A549 (cell line): Measurements from ENCODE around the gene GRK5. TPM values are rescaled to one million over a fixed set of nuclear protein-coding genes. Genes with fewer than 3 reads are reported as not detected.

Source experiments
- ATAC-seq, 2 experiments: fragments of 200-7000 bp in 1 of 2; fragments of >200 bp in 1 of 2; cut with Nextera tagmentation in 1 of 2; cut with Tn5 transposase in 1 of 2; 3 replicates each; pipeline versions ENCODE4 v1.8.0 to v1.9.1; 2018 to 2020; ENCODE audit warnings: mild to moderate bottlenecking in 1 of 2, moderate library complexity in 1 of 2
- CTCF ChIA-PET: fragments of 300-600 bp; sonication (Branson Sonifier 250); formaldehyde crosslinking; extraction: SDS; loops from one replicate; lab custom pipeline; 2021; ENCODE audit warnings: antibody characterized with exemption, inconsistent platforms; lab: Yijun Ruan, JAX
- POLR2A ChIA-PET: fragments of 350-600 bp; formaldehyde crosslinking; extraction: SDS; loops from one replicate; lab custom pipeline; 2021; ENCODE audit warnings: antibody characterized with exemption, inconsistent platforms; lab: Yijun Ruan, JAX
- DNase-seq, 2 experiments: peaks; one replicate each; pipeline versions ENCODE4 v3.0.0 to v3.0.0-alpha.2; 2011 to 2016; ENCODE audit warnings: low read depth in 1 of 2, low spot score in 1 of 2
- FAIRE-seq: peaks from 2 replicates; lab custom pipeline; 2011; peaks lifted over from hg19 to GRCh38; lab: Jason Lieb, UNC
- H3K27ac ChIP-seq, 2 experiments: fragments of >200 bp; sonication (Bioruptor Twin); formaldehyde crosslinking; 3 replicates each; pipeline ENCODE4 v1.5.1; 2016 to 2017
- H3K4me1 ChIP-seq: fragments of >200 bp; sonication (Bioruptor Twin); formaldehyde crosslinking; 3 replicates; pipeline ENCODE4 v1.6.1; 2016
- H3K4me2 ChIP-seq: fragments of >200 bp; sonication (Bioruptor Twin); formaldehyde crosslinking; 3 replicates; pipeline ENCODE4 v1.6.1; 2016
- H3K4me3 ChIP-seq: fragments of >200 bp; sonication (Bioruptor Twin); formaldehyde crosslinking; 3 replicates; pipeline ENCODE4 v1.5.1; 2016
- H3K9me3 ChIP-seq: fragments of >200 bp; sonication (Bioruptor Twin); formaldehyde crosslinking; 3 replicates; pipeline ENCODE4 v1.6.1; 2016
- BHLHE40 ChIP-seq: IDR thresholded peaks from 2 replicates; pipeline ENCODE4 v1.6.1; 2012; ENCODE audit warnings: low read depth, low read length, inconsistent platforms
- CBX2 ChIP-seq: fragments of 200-600 bp; sonication (generic); IDR thresholded peaks from 2 replicates; pipeline ENCODE4 v1.6.1; 2016; ENCODE audit warnings: low read depth, mild to moderate bottlenecking, borderline replicate concordance
- ESRRA ChIP-seq: fragments of 150-350 bp; IDR thresholded peaks from 2 replicates; pipeline ENCODE4 v1.6.1; 2014; ENCODE audit warnings: mild to moderate bottlenecking, low read length, borderline replicate concordance
- FOXS1 ChIP-seq: fragments of 250-450 bp; sonication (Bioruptor Pico); IDR thresholded peaks from 2 replicates; pipeline ENCODE4 v1.5.0; 2020; ENCODE audit warnings: mild to moderate bottlenecking, moderate library complexity
- HEYL ChIP-seq: fragments of 250-450 bp; sonication (Bioruptor Pico); IDR thresholded peaks from 2 replicates; pipeline ENCODE4 v1.8.0; 2021; ENCODE audit warnings: mild to moderate bottlenecking, moderate library complexity
- HOXA7 ChIP-seq: fragments of 250-450 bp; sonication (Bioruptor Pico); IDR thresholded peaks from 2 replicates; pipeline ENCODE4 v1.5.0; 2020; ENCODE audit warnings: mild to moderate bottlenecking, moderate library complexity
- MAFK ChIP-seq: fragments of 450-650 bp; IDR thresholded peaks from 2 replicates; pipeline ENCODE4 v1.6.1; 2014; ENCODE audit not compliant: partially characterized antibody
- NFE2L2 ChIP-seq: fragments of 150-350 bp; conservative IDR thresholded peaks from 2 replicates; pipeline ENCODE4 v1.6.1; 2014; ENCODE audit warnings: low read length
- PHF8 ChIP-seq: fragments of 200-600 bp; sonication (generic); IDR thresholded peaks from 2 replicates; pipeline ENCODE4 v1.6.1; 2016; ENCODE audit warnings: low read depth, mild to moderate bottlenecking, antibody characterized with exemption, moderate library complexity, borderline replicate concordance
- WGBS: methylation state at CpG from one replicate; pipeline ENCODE4 v1.1.6; 2017; ENCODE audit errors: missing lambda C conversion rate; 5-methylcytosine and 5-hydroxymethylcytosine counted together
- polyA plus RNA-seq, 4 experiments: library from polyadenylated mRNA; depleted of rRNA in 3 of 4; stranded (reverse); fragments of >200 nt; fragmentation: RNase III in 1 of 4; extraction: RNeasy Plus Mini Kit Qiagen cat#74134 plus additional on column Dnase treatment in 1 of 4; gene quantifications; 2 replicates in 3 of 4; 3 replicates in 1 of 4; pipeline ENCODE4 v1.2.3, GENCODE V29; 2011 to 2017
- TF ChIP-seq, protein P1 (sequence below): IDR thresholded peaks from 2 replicates; pipeline ENCODE4 v1.6.1; 2012
- TF ChIP-seq, protein P2 (sequence below): fragments of 450-650 bp; IDR thresholded peaks from 2 replicates; pipeline ENCODE4 v1.6.1; 2014; ENCODE audit warnings: antibody characterized with exemption
- TF ChIP-seq, protein P3 (sequence below): IDR thresholded peaks from 2 replicates; pipeline ENCODE4 v1.6.1; 2012; ENCODE audit warnings: low read depth, borderline replicate concordance
- TF ChIP-seq, protein P4 (sequence below): fragments of 250-450 bp; sonication (Bioruptor Pico); IDR thresholded peaks from 2 replicates; pipeline ENCODE4 v1.5.0; 2020; ENCODE audit warnings: low read depth, mild to moderate bottlenecking, moderate library complexity
- TF ChIP-seq, protein P5 (sequence below): fragments of >200 bp; sonication (Bioruptor Twin); formaldehyde crosslinking; IDR thresholded peaks from 3 replicates; pipeline ENCODE4 v1.5.1; 2016
- TF ChIP-seq, protein P6 (sequence below): fragments of 150-350 bp; IDR thresholded peaks from 2 replicates; pipeline ENCODE4 v1.6.1; 2014; ENCODE audit warnings: low read depth, mild to moderate bottlenecking, low read length

Gene GRK5
- polyA plus RNA-seq, 2 of the 4 experiments (the other 2 are of a cell fraction): 5.0 to 7.9 TPM

DNA sequence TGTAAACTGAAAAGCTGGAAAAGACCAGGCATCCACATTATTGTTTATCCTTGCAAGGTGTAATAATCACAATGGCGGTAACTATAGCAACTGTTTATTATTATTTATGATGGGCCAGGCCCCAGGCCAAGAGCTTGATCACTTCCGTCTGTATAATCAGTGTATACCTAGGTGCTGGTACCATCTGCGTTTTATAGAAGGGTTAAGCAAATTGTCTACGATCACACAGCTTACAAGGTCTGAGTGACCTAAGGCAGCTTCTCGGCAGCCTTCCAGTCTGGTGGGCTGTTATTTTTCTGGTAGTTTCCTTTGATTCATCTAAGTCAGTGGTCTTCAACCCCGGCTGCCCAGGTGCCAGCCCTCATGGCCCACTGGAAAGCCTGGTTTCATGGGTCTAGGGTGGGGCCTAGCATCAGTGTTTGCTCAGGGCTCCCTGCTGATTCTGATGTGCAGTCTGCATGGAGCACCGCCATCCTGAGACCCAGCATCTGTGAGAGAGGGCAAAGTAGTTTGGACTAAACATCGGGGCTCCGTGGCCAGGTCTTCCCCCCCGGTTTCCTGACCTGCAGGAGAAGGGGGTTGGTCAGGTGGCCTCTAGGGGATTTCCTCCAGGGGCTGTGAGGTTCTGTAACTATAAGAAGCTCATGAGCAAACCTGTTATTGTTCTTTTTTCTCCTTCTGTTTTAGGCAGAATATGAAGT is 188.8 kb downstream of the GRK5 start:
- ATAC-seq (no peak), DNase-seq (no peak), FAIRE-seq (no peak)
- ChIA-PET POLR2A (no interaction called here), CTCF (interaction anchor here (0.9 to 1.5 kb wide), 4 partner anchors 10 to 197 kb away, joined by 3 to 4 read pairs (median 4); no protein-coding TSS in a partner anchor)
- no peaks in the 10 kb centered on the region for H3K9me3 ChIP-seq
- H3K27ac ChIP-seq: no peak overlapping the region
- H3K4me1 ChIP-seq: peaks cover 2% of the 10 kb centered on the region; the same call in 2 of the 3 replicates
- 84% methylated on average over 10 of the region's 10 CpGs for WGBS
- TF ChIP-seq PHF8: no peak
- no peak overlapping the region for H3K4me2 ChIP-seq
- H3K4me3 ChIP-seq: no peak overlapping the region

DNA sequence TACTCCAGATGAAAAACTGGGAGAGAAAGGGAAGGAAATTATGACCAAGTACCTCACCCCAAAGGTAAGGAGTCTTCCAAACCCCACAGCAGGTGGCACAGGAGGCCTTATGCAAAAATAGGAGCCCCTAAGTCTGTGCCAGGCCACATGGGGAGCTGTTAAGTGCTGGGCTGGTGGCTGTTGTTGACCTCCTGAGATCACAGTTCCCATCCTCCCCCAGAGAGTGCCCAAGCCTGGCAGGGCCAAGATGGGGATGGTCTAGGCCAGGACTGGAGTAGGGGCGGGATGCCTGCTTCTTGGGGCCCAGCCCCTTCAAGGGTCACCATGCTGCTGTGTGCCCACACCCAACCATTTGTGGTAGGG is 189.3 kb downstream of the GRK5 start:
- ChIA-PET POLR2A (no interaction called here), CTCF (interaction anchor here (1.1 kb wide), 1 partner anchor 11 kb away, joined by 4 read pairs; no protein-coding TSS in a partner anchor)
- no peak overlapping the region for H3K4me2 ChIP-seq
- no peaks in the 10 kb centered on the region for H3K9me3 ChIP-seq
- TF ChIP-seq, protein P1, sequence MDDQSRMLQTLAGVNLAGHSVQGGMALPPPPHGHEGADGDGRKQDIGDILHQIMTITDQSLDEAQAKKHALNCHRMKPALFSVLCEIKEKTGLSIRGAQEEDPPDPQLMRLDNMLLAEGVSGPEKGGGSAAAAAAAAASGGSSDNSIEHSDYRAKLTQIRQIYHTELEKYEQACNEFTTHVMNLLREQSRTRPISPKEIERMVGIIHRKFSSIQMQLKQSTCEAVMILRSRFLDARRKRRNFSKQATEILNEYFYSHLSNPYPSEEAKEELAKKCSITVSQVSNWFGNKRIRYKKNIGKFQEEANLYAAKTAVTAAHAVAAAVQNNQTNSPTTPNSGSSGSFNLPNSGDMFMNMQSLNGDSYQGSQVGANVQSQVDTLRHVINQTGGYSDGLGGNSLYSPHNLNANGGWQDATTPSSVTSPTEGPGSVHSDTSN: no peak
- no peak for TF ChIP-seq MAFK
- no peak for TF ChIP-seq CBX2
- H3K4me1 ChIP-seq: peaks cover 7% of the 10 kb centered on the region
- H3K27ac ChIP-seq: no peak overlapping the region
- 100% methylated on average over 1 of the region's 1 CpG for WGBS
- FAIRE-seq (no peak), DNase-seq (no peak), ATAC-seq (no peak)
- no peak overlapping the region for H3K4me3 ChIP-seq

DNA sequence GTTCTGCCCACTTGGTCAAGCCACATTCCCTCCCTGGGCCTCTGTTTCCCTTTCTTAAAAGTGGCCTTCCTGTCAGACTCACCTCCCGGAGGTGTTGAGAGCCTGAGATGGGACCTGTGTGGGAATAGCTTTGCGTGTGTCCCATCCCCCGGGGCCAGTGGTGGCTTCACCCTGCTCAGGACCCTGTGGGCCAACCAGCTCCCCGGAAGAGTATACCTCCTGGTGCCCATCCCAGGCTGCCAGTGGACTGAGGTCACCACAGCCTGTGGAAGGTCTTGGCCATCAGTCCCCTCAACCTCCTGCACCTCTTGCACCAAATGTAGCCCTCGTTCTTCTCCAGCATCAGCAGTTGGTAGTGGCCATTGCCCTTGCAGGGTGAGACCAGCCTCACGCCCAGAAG is 190.0 kb downstream of the GRK5 start:
- TF ChIP-seq, protein P2, sequence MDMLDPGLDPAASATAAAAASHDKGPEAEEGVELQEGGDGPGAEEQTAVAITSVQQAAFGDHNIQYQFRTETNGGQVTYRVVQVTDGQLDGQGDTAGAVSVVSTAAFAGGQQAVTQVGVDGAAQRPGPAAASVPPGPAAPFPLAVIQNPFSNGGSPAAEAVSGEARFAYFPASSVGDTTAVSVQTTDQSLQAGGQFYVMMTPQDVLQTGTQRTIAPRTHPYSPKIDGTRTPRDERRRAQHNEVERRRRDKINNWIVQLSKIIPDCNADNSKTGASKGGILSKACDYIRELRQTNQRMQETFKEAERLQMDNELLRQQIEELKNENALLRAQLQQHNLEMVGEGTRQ: no peak
- TF ChIP-seq HOXA7 (CRISPR knock-in tag): no peak
- no peak for TF ChIP-seq BHLHE40
- TF ChIP-seq, protein P3, sequence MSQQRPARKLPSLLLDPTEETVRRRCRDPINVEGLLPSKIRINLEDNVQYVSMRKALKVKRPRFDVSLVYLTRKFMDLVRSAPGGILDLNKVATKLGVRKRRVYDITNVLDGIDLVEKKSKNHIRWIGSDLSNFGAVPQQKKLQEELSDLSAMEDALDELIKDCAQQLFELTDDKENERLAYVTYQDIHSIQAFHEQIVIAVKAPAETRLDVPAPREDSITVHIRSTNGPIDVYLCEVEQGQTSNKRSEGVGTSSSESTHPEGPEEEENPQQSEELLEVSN: no peak
- TF ChIP-seq, protein P4, sequence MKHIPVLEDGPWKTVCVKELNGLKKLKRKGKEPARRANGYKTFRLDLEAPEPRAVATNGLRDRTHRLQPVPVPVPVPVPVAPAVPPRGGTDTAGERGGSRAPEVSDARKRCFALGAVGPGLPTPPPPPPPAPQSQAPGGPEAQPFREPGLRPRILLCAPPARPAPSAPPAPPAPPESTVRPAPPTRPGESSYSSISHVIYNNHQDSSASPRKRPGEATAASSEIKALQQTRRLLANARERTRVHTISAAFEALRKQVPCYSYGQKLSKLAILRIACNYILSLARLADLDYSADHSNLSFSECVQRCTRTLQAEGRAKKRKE: no peak
- TF ChIP-seq HEYL (CRISPR knock-in tag): no peak
- TF ChIP-seq, protein P5, sequence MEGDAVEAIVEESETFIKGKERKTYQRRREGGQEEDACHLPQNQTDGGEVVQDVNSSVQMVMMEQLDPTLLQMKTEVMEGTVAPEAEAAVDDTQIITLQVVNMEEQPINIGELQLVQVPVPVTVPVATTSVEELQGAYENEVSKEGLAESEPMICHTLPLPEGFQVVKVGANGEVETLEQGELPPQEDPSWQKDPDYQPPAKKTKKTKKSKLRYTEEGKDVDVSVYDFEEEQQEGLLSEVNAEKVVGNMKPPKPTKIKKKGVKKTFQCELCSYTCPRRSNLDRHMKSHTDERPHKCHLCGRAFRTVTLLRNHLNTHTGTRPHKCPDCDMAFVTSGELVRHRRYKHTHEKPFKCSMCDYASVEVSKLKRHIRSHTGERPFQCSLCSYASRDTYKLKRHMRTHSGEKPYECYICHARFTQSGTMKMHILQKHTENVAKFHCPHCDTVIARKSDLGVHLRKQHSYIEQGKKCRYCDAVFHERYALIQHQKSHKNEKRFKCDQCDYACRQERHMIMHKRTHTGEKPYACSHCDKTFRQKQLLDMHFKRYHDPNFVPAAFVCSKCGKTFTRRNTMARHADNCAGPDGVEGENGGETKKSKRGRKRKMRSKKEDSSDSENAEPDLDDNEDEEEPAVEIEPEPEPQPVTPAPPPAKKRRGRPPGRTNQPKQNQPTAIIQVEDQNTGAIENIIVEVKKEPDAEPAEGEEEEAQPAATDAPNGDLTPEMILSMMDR: no peak
- TF ChIP-seq, protein P6, sequence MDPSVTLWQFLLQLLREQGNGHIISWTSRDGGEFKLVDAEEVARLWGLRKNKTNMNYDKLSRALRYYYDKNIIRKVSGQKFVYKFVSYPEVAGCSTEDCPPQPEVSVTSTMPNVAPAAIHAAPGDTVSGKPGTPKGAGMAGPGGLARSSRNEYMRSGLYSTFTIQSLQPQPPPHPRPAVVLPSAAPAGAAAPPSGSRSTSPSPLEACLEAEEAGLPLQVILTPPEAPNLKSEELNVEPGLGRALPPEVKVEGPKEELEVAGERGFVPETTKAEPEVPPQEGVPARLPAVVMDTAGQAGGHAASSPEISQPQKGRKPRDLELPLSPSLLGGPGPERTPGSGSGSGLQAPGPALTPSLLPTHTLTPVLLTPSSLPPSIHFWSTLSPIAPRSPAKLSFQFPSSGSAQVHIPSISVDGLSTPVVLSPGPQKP: no peak
- TF ChIP-seq ESRRA: no peak
- no peak for TF ChIP-seq NFE2L2
- no peak for TF ChIP-seq FOXS1 (CRISPR knock-in tag)
- TF ChIP-seq, all 56 proteins: peak for 0
- no peak for FAIRE-seq

More for the DNA sequence above, 190.0 kb downstream of the GRK5 start:
- WGBS: 84% methylated on average over 5 of the region's 6 CpGs
- ChIA-PET CTCF (interaction anchor here (1.5 kb wide), 1 partner anchor 30 kb away, joined by 4 read pairs; no protein-coding TSS in a partner anchor), POLR2A (no interaction called here)
- ATAC-seq (no peak), DNase-seq (no peak)
- Histone ChIP-seq H3K4me3 (no peak overlapping the region), H3K9me3 (no peaks in the 10 kb centered on the region), H3K4me1 (peaks cover 14% of the 10 kb centered on the region), H3K27ac (no peak overlapping the region), H3K4me2 (no peak overlapping the region)
